ENCODE results near the gene MED8.

Gene MED8

DNA sequence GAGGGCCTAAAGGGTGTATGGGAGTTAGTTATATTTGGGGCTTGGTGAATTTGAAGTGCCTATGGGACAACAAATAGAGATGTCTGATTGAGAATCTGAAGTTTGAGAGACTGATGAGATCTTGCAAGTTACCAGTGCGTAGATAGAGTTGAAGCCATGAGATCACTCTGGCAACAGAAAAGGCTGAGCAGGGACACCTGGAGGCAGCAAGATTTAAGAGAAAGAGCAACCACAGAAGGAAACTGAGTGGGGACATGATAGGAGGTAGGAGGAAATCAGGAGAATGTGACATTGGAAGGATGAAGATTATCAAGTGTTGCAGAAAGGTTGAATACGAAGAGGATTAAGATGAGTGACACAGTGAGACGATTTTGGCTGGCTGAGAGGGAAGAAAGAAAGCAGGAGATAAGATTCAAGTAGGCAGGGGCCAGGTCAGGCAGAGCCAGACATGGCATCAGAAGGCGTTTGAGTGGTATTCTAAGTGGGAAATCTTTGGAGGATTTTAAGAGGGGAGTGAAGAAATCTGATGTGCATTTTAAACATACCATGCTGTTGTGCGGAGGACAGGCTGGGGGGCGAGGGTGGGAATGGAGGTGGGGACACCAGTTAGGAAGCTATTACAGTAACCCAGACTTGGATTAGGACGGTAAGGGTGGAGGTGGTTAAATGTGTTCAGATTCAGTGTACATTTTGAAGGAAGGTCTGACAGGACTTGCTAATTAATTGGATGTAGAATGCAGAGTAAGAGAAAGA, 55.0 kb downstream of the MED8 start:
- DNase-seq (ENCODE audit: low spot score), result no peak

Measured in NAMALWA (cell line).